Activated CD4-positive, alpha-beta memory T cell treated with anti-CD3 and anti-CD28 coated beads, Interleukin-2, amount 10 ng/mL, durations not matched to agents 7 days and 5 days (primary cell): ENCODE results near the gene ZNF19. TPM values are rescaled to one million over a fixed set of nuclear protein-coding genes. Genes with fewer than 3 reads are reported as not detected.

ENCODE experiments used
- CTCF ChIA-PET: fragments of 350-600 bp; sonication (Branson Sonifier 250); formaldehyde crosslinking; loops from one replicate; lab custom pipeline; 2021; ENCODE audit warnings: antibody characterized with exemption, inconsistent platforms; lab: Charles Lee
- POLR2A ChIA-PET: fragments of 350-600 bp; sonication (Branson Sonifier 250); formaldehyde crosslinking; loops from one replicate; lab custom pipeline; 2021; ENCODE audit warnings: antibody characterized with exemption; lab: Charles Lee
- DNase-seq: peaks from one replicate; pipeline ENCODE4 v3.0.0-alpha.2; 2020
- H3K27ac Mint-ChIP-seq: one replicate; pipeline ENCODE4 v1.8.0; 2021; ENCODE audit warnings: mild to moderate bottlenecking, mixed read lengths
- H3K27me3 Mint-ChIP-seq: one replicate; pipeline ENCODE4 v1.8.0; 2021; ENCODE audit warnings: mixed read lengths
- H3K36me3 Mint-ChIP-seq: one replicate; pipeline ENCODE4 v1.8.0; 2021; ENCODE audit warnings: low read depth, mixed read lengths
- H3K4me1 Mint-ChIP-seq: one replicate; pipeline ENCODE4 v1.8.0; 2021; ENCODE audit warnings: mixed read lengths
- H3K4me3 Mint-ChIP-seq: one replicate; pipeline ENCODE4 v1.8.0; 2021; ENCODE audit warnings: mild to moderate bottlenecking, mixed read lengths
- H3K9me3 Mint-ChIP-seq: one replicate; pipeline ENCODE4 v1.8.0; 2021; ENCODE audit warnings: mixed read lengths
- total RNA-seq, 2 experiments: library from RNA; stranded (reverse); gene quantifications; one replicate each; pipeline ENCODE4 v1.2.3, GENCODE V29; 2021

Gene ZNF19
- 1 to 10 TPM; 2.1 to 2.8 TPM for total RNA-seq

- Mint-ChIP-seq H3K4me3 (no peak within 1 kb of the TSS), H3K27me3 (peaks cover 4% of the 10 kb centered on the region), H3K27ac (no peak within 1 kb of the TSS), H3K4me1 (peaks cover 11% of the 10 kb centered on the region), H3K9me3 (no peaks in the 10 kb centered on the region), H3K36me3 (no peaks in the 10 kb centered on the region)
- DNase-seq = no peak
- CTCF ChIA-PET = interaction anchor here (1.9 to 3.9 kb wide), 2 partner anchors 10 to 11 kb away, joined by 5 to 15 read pairs; no protein-coding TSS in a partner anchor
- POLR2A ChIA-PET = no interaction called here
These were observed at the start of gene ZNF19 for GRCh38 chr16:71489122-71489521. Gene ZNF19 (minus strand): TSS chr16:71489324. CDS start chr16:71482114, 7,210 bp downstream.

- Mint-ChIP-seq H3K9me3 (no peaks in the 10 kb centered on the region), H3K27ac (no peak overlapping the region), H3K4me1 (peaks cover 3% of the 10 kb centered on the region), H3K36me3 (no peaks in the 10 kb centered on the region), H3K27me3 (peaks cover 2% of the 10 kb centered on the region), H3K4me3 (no peak overlapping the region)
- DNase-seq = peak; percentile 42
- ChIA-PET CTCF (interaction anchor here (0.8 to 1.5 kb wide), 2 partner anchors 12 to 73 kb away, joined by 4 to 6 read pairs; no protein-coding TSS in a partner anchor), POLR2A (no interaction called here)
These were observed 48.5 kb upstream of the ZNF19 start for GRCh38 chr16:71537643-71538042.

GRCh38 chr16:71536752-71537499 is 47.8 kb upstream of the ZNF19 start:
- Mint-ChIP-seq H3K36me3 (no peaks in the 10 kb centered on the region), H3K27me3 (no peaks in the 10 kb centered on the region), H3K4me1 (no peaks in the 10 kb centered on the region), H3K27ac (no peak overlapping the region), H3K4me3 (no peak overlapping the region), H3K9me3 (no peaks in the 10 kb centered on the region)
- ChIA-PET CTCF (no interaction called here), POLR2A (no interaction called here)
- no peak for DNase-seq

GRCh38 chr16:71532366-71532765 is 43.2 kb upstream of the ZNF19 start:
- ChIA-PET CTCF (interaction anchor here (0.7 kb wide), 1 partner anchor 26 kb away, joined by 4 read pairs; no protein-coding TSS in a partner anchor), POLR2A (no interaction called here)
- no peaks in the 10 kb centered on the region for H3K4me1 Mint-ChIP-seq
- H3K36me3 Mint-ChIP-seq = no peaks in the 10 kb centered on the region
- no peak overlapping the region for H3K4me3 Mint-ChIP-seq
- H3K27ac Mint-ChIP-seq = no peak overlapping the region
- no peaks in the 10 kb centered on the region for H3K9me3 Mint-ChIP-seq
- no peak for DNase-seq
- peaks cover 9% of the 10 kb centered on the region for H3K27me3 Mint-ChIP-seq

GRCh38 chr16:71528863-71529262 is 39.7 kb upstream of the ZNF19 start:
- Mint-ChIP-seq H3K9me3 (no peaks in the 10 kb centered on the region), H3K4me3 (no peak overlapping the region), H3K36me3 (no peaks in the 10 kb centered on the region), H3K27me3 (peaks cover 31% of the 10 kb centered on the region), H3K4me1 (no peaks in the 10 kb centered on the region), H3K27ac (no peak overlapping the region)
- ChIA-PET CTCF (interaction anchor here (1.1 kb wide), 1 partner anchor 10 kb away, joined by 3 read pairs; no protein-coding TSS in a partner anchor), POLR2A (no interaction called here)
- DNase-seq = no peak

- Mint-ChIP-seq H3K4me3 (no peak overlapping the region), H3K36me3 (no peaks in the 10 kb centered on the region), H3K9me3 (no peaks in the 10 kb centered on the region), H3K27me3 (peaks cover 31% of the 10 kb centered on the region), H3K27ac (no peak overlapping the region), H3K4me1 (no peaks in the 10 kb centered on the region)
- CTCF ChIA-PET = interaction anchor here (1.1 kb wide), 1 partner anchor 10 kb away, joined by 3 read pairs; no protein-coding TSS in a partner anchor
- no peak for DNase-seq
- POLR2A ChIA-PET = no interaction called here
These were observed 39.1 kb upstream of the ZNF19 start for GRCh38 chr16:71528257-71528656.

GRCh38 chr16:71526111-71526631 is 37.0 kb upstream of the ZNF19 start, which contains the start of gene CHST4:
Gene CHST4 (plus strand): TSS chr16:71526426. CDS start chr16:71536678, 10,252 bp downstream.
- Mint-ChIP-seq H3K27me3 (peaks cover 33% of the 10 kb centered on the region), H3K27ac (no peak within 1 kb of the TSS), H3K4me1 (no peaks in the 10 kb centered on the region), H3K9me3 (no peaks in the 10 kb centered on the region), H3K36me3 (no peaks in the 10 kb centered on the region), H3K4me3 (no peak within 1 kb of the TSS)
- no peak for DNase-seq
- ChIA-PET CTCF (interaction anchor here (0.8 to 2.2 kb wide), 4 partner anchors 9 to 27 kb away, joined by 3 to 5 read pairs (median 3); no protein-coding TSS in a partner anchor), POLR2A (no interaction called here)

GRCh38 chr16:71524566-71525553 is 35.7 kb upstream of the ZNF19 start:
- POLR2A ChIA-PET = no interaction called here
- H3K27me3 Mint-ChIP-seq = peaks cover 33% of the 10 kb centered on the region
- CTCF ChIA-PET = interaction anchor here (2.2 kb wide), 1 partner anchor 15 kb away, joined by 5 read pairs; no protein-coding TSS in a partner anchor
- DNase-seq = no peak
- no peaks in the 10 kb centered on the region for H3K36me3 Mint-ChIP-seq
- H3K4me1 Mint-ChIP-seq = no peaks in the 10 kb centered on the region
- H3K9me3 Mint-ChIP-seq = no peaks in the 10 kb centered on the region
- H3K27ac Mint-ChIP-seq = no peak overlapping the region
- H3K4me3 Mint-ChIP-seq = no peak overlapping the region

- H3K4me3 Mint-ChIP-seq = no peak overlapping the region
These were observed 31.4 kb upstream of the ZNF19 start for GRCh38 chr16:71520550-71520949.

GRCh38 chr16:71515026-71515425 is 25.9 kb upstream of the ZNF19 start:
- DNase-seq = no peak
- POLR2A ChIA-PET = no interaction called here
- CTCF ChIA-PET = no interaction called here
- no peak overlapping the region for H3K4me3 Mint-ChIP-seq
- H3K9me3 Mint-ChIP-seq = no peaks in the 10 kb centered on the region
- H3K27ac Mint-ChIP-seq = no peak overlapping the region
- H3K36me3 Mint-ChIP-seq = no peaks in the 10 kb centered on the region
- peaks cover 5% of the 10 kb centered on the region for H3K27me3 Mint-ChIP-seq
- no peaks in the 10 kb centered on the region for H3K4me1 Mint-ChIP-seq

More at GRCh38 chr16:71520550-71520949, 31.4 kb upstream of the ZNF19 start:
- H3K9me3 Mint-ChIP-seq = no peaks in the 10 kb centered on the region
- no peaks in the 10 kb centered on the region for H3K36me3 Mint-ChIP-seq
- no peak overlapping the region for H3K27ac Mint-ChIP-seq
- DNase-seq = no peak
- ChIA-PET POLR2A (no interaction called here), CTCF (interaction anchor here (0.8 kb wide), 1 partner anchor 12 kb away, joined by 4 read pairs; no protein-coding TSS in a partner anchor)
- H3K27me3 Mint-ChIP-seq = peaks cover 10% of the 10 kb centered on the region
- no peaks in the 10 kb centered on the region for H3K4me1 Mint-ChIP-seq

- no peak for DNase-seq
- no peaks in the 10 kb centered on the region for H3K9me3 Mint-ChIP-seq
- no peaks in the 10 kb centered on the region for H3K36me3 Mint-ChIP-seq
- ChIA-PET CTCF (no interaction called here), POLR2A (no interaction called here)
- no peak overlapping the region for H3K4me3 Mint-ChIP-seq
- H3K27me3 Mint-ChIP-seq = peaks cover 6% of the 10 kb centered on the region
- H3K27ac Mint-ChIP-seq = no peak overlapping the region
- H3K4me1 Mint-ChIP-seq = no peaks in the 10 kb centered on the region
These were observed 25.4 kb upstream of the ZNF19 start for GRCh38 chr16:71514476-71514875.

- Mint-ChIP-seq H3K36me3 (no peaks in the 10 kb centered on the region), H3K9me3 (no peaks in the 10 kb centered on the region), H3K4me3 (no peak overlapping the region), H3K27ac (no peak overlapping the region), H3K4me1 (no peaks in the 10 kb centered on the region), H3K27me3 (peaks cover 14% of the 10 kb centered on the region)
- DNase-seq = no peak
- ChIA-PET CTCF (interaction anchor here (0.6 kb wide), 1 partner anchor 102 kb away, joined by 4 read pairs; no protein-coding TSS in a partner anchor), POLR2A (no interaction called here)
These were observed 24.2 kb upstream of the ZNF19 start for GRCh38 chr16:71513302-71513701.
